Measurements from ENCODE around the gene TXNRD2. TPM values are rescaled to one million over a fixed set of nuclear protein-coding genes. Genes with fewer than 3 reads are reported as not detected.
A peak's percentile ranks its signal among the peaks of the same experiment; 100 is the strongest.
"Not testable (repeated sequence)": the region's sequence is repeated elsewhere in the genome, so short reads cannot be mapped to it uniquely, and the experiment has no call there.

Gene TXNRD2
- total RNA-seq, 4 donors from 2014 or later: 12.1 to 28.9 (median 21.6) TPM

DNA sequence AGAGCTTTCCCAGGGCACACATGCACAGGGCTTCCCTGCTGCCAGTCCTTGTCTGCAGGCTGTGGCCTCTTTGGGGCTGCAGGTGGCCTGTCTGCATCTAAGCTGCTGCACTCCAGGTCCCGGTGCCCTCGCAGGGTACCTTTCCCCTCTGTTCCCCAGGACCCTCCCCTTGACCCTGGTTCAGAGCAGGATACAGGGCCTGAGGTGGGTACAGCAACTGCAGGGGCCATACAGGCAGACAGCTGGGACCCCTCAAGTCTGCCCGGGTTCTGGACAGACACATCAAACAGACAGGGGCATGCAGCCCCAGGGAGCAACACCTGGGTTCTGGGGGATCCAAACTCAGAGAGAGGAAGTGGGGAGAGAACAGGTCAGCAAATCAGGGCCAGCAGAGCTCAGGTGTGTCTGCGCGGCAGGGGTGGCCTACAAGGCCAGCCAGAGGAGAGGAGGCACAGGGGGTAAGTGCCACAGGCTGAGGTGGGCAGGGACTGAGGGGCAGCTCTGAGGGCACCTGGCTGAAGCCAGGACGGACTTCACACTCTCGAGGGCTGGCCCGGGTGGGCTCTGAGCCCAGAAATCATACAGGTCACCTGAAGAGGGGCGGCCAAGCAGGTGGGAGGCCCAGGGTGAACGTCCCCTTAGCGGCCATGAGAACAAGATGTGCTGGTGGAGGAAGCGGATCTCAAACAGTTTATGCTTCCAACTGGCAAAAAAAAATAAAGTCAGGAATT, 29.9 kb downstream of the TXNRD2 start:
- Histone ChIP-seq H3K4me1 (no peaks in the 10 kb centered on the region), H3K4me3 (no peak overlapping the region), H3K27ac (no peak overlapping the region), H3K27me3 (no peaks in the 10 kb centered on the region), H3K36me3 (peaks cover 0 to 34% (median 10%) of the 10 kb centered on the region in 4 donors), H3K9me3 (no peaks in the 10 kb centered on the region)
- TF ChIP-seq POLR2AphosphoS5 (IDR thresholded peaks at IDR 0.05): no peak
- no peak for TF ChIP-seq POLR2A (IDR thresholded peaks at IDR 0.05)
- no peak for TF ChIP-seq EP300 (IDR thresholded peaks at IDR 0.05; ENCODE audit: low read depth)
- TF ChIP-seq, protein P1, sequence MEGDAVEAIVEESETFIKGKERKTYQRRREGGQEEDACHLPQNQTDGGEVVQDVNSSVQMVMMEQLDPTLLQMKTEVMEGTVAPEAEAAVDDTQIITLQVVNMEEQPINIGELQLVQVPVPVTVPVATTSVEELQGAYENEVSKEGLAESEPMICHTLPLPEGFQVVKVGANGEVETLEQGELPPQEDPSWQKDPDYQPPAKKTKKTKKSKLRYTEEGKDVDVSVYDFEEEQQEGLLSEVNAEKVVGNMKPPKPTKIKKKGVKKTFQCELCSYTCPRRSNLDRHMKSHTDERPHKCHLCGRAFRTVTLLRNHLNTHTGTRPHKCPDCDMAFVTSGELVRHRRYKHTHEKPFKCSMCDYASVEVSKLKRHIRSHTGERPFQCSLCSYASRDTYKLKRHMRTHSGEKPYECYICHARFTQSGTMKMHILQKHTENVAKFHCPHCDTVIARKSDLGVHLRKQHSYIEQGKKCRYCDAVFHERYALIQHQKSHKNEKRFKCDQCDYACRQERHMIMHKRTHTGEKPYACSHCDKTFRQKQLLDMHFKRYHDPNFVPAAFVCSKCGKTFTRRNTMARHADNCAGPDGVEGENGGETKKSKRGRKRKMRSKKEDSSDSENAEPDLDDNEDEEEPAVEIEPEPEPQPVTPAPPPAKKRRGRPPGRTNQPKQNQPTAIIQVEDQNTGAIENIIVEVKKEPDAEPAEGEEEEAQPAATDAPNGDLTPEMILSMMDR (IDR thresholded peaks at IDR 0.05): no peak
- in situ Hi-C loops (cut with MboI; ENCODE audit: low pct_ligation_motif_present in 1 of 4, low pct_unique_long_range_greater_than_20kb in 1 of 4, low sequenced_read_pairs in 3 of 4) (loop anchor here in 3 of 4 donors (5.0 kb wide), 1 partner anchor 179 kb away; no protein-coding TSS in a partner anchor), intact Hi-C loops (cut with DNase I; ENCODE audit: low total_unique reads) (loop anchor here (2.0 kb wide), 1 partner anchor 181 kb away; no protein-coding TSS in a partner anchor)
- WGBS, 2 donors (ENCODE audit: low coverage in 1 of 2): 85 to 90% methylated on average over 6 to 10 of the region's 12 CpGs
- no peak for DNase-seq

DNA sequence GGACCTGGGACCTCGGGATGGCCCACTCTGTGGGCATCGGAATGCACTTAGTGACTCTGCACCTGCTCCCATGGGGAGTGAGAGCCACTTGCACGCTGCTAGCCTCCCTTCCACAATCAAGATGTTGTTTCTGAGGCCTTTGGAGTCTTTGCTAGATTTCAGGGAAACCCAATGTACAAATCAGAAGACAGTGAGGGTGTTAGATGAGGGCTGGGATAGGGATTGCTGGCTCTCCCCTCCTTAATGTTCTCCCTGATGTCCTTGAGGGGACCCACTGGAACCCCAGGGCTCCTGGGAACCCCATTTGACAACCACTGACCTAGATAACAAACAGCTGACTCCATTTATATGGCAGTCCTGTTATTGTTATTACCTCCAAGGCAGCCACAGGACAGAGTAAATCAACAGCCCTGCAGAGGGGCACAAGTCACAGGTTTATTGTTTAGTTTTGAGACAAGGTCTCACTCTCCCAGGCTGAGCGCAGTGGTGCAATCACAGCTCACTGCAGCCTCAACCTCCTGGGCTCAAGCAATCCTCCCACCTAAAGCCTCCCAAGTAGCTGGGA, 31.4 kb downstream of the TXNRD2 start:
- H3K4me3 ChIP-seq: no peak overlapping the region
- H3K36me3 ChIP-seq: peaks cover 0 to 25% (median 6%) of the 10 kb centered on the region in 4 donors
- DNase-seq: no peak
- TF ChIP-seq POLR2A (IDR thresholded peaks at IDR 0.05) (no peak), EP300 (IDR thresholded peaks at IDR 0.05; ENCODE audit: low read depth) (no peak), POLR2AphosphoS5 (IDR thresholded peaks at IDR 0.05) (no peak)
- TF ChIP-seq, protein P1 (IDR thresholded peaks at IDR 0.05): no peak
- in situ Hi-C loops (cut with MboI; ENCODE audit: low pct_ligation_motif_present in 1 of 4, low pct_unique_long_range_greater_than_20kb in 1 of 4, low sequenced_read_pairs in 3 of 4): loop anchor here in 3 of 4 donors (5.0 kb wide), 1 partner anchor 178 kb away; no protein-coding TSS in a partner anchor
- no peaks in the 10 kb centered on the region for H3K4me1 ChIP-seq
- WGBS, 2 donors (ENCODE audit: low coverage in 1 of 2): 30% methylated on average over 4 of the region's 4 CpGs; no CpG with 5 or more reads in 1 of the 2 donors
- intact Hi-C loops (cut with DNase I; ENCODE audit: low total_unique reads): loop anchor here (2.0 kb wide), 1 partner anchor 179 kb away; no protein-coding TSS in a partner anchor
- H3K27me3 ChIP-seq: no peaks in the 10 kb centered on the region
- no peak overlapping the region for H3K27ac ChIP-seq
- H3K9me3 ChIP-seq: no peaks in the 10 kb centered on the region

DNA sequence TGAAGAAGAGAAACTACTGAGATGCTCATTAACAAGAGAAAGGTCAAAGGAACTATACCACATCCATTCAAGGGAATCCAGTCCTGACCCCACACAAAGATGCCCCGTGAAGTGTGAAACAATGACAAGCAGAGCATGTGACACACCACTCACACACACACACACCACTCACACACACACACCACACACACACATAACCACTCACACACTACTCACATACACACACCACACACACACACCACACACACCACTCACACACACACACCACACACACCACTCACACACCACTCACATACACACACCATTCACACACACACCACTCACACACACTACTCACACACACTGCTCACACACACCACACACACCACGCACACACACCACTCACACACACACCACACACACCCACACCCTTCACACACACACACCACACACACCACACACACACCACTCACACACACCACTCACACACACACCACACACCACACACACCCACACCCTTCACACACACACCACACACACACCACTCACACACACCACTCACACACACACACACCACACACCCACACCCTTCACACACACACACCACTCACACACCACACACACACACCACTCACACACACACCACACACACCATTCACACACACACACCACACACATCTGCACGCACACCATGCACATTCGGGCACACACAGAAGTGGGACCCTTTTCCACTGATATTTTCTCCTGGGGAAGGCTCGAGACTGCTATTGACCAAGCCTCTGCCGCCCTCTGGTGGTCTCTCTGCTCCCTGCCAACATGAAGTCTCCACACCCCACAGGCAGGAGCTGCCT, 32.1 kb downstream of the TXNRD2 start:
- intact Hi-C loops (cut with DNase I; ENCODE audit: low total_unique reads): loop anchor here (2.0 kb wide), 1 partner anchor 179 kb away; no protein-coding TSS in a partner anchor
- TF ChIP-seq EP300 (IDR thresholded peaks at IDR 0.05; ENCODE audit: low read depth) (no peak), POLR2AphosphoS5 (IDR thresholded peaks at IDR 0.05) (no peak), POLR2A (IDR thresholded peaks at IDR 0.05) (no peak)
- TF ChIP-seq, protein P1 (IDR thresholded peaks at IDR 0.05): peak; percentile 80 to 95 (median 89)
- in situ Hi-C loops (cut with MboI; ENCODE audit: low pct_ligation_motif_present in 1 of 4, low pct_unique_long_range_greater_than_20kb in 1 of 4, low sequenced_read_pairs in 3 of 4): loop anchor here in 3 of 4 donors (5.0 kb wide), 1 partner anchor 177 kb away; no protein-coding TSS in a partner anchor
- 37% methylated on average over 6 of the region's 6 CpGs; no CpG with 5 or more reads in 1 of the 2 donors for WGBS, 2 donors (ENCODE audit: low coverage in 1 of 2)
- H3K27me3 ChIP-seq: no peaks in the 10 kb centered on the region
- H3K36me3 ChIP-seq: peaks cover 0 to 19% (median 2%) of the 10 kb centered on the region in 4 donors
- no peak overlapping the region for H3K27ac ChIP-seq
- H3K9me3 ChIP-seq: no peaks in the 10 kb centered on the region
- H3K4me3 ChIP-seq: no peak overlapping the region
- DNase-seq: peak; percentile 85
- H3K4me1 ChIP-seq: no peaks in the 10 kb centered on the region

DNA sequence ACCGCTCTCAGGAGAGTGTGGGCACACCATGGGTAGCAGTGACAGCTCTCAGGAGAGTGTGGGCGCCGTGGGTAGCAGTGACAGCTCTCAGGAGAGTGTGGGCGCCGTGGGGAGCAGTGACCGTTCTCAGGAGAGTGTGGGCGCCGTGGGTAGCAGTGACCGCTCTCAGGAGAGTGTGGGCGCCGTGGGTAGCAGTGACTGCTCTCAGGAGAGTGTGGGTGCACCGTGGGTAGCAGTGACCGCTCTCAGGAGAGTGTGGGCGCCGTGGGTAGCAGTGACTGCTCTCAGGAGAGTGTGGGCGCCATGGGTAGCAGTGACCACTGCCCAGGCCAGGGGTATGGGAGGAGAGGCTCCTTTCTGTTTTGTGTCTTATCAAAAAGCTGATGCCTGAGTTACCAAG, 33.7 kb downstream of the TXNRD2 start:
- H3K27me3 ChIP-seq; intact Hi-C loops (cut with DNase I; ENCODE audit: low total_unique reads); H3K4me1 ChIP-seq; H3K27ac ChIP-seq; in situ Hi-C loops (cut with MboI; ENCODE audit: low pct_ligation_motif_present in 1 of 4, low pct_unique_long_range_greater_than_20kb in 1 of 4, low sequenced_read_pairs in 3 of 4); H3K4me3 ChIP-seq; DNase-seq; H3K9me3 ChIP-seq; H3K36me3 ChIP-seq: not testable (repeated sequence)
- 86 to 100% methylated on average over 1 to 12 of the region's 16 CpGs for WGBS, 2 donors (ENCODE audit: low coverage in 1 of 2)

DNA sequence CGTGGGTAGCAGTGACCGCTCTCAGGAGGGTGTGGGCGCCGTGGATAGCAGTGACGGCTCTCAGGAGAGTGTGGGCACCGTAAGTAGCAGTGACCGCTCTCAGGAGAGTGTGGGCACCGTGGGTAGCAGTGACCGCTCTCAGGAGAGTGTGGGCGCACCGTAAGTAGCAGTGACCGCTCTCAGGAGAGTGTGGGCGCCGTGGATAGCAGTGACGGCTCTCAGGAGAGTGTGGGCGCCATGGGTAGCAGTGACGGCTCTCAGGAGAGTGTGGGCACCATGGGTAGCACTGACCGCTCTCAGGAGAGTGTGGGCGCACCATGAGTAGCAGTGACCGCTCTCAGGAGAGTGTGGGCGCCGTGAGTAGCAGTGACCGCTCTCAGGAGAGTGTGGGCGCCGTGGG, 34.8 kb downstream of the TXNRD2 start:
- not testable (repeated sequence) for H3K4me1 ChIP-seq

More for the DNA sequence above, 34.8 kb downstream of the TXNRD2 start:
- H3K36me3 ChIP-seq; H3K27me3 ChIP-seq; H3K4me3 ChIP-seq; intact Hi-C loops (cut with DNase I; ENCODE audit: low total_unique reads); H3K9me3 ChIP-seq; in situ Hi-C loops (cut with MboI; ENCODE audit: low pct_ligation_motif_present in 1 of 4, low pct_unique_long_range_greater_than_20kb in 1 of 4, low sequenced_read_pairs in 3 of 4); H3K27ac ChIP-seq; DNase-seq: not testable (repeated sequence)
- 92% methylated on average over 24 of the region's 25 CpGs; no CpG with 5 or more reads in 1 of the 2 donors for WGBS, 2 donors (ENCODE audit: low coverage in 1 of 2)
